ENCODE results near the gene POC1B.

- no peak for TF ChIP-seq CTCF (IDR thresholded peaks at IDR 0.05)
- TF ChIP-seq POLR2A (IDR thresholded peaks at IDR 0.05) = no peak
Measured at GRCh38 chr12:89454080-89454848, 71.6 kb downstream of the POC1B start.

Measured in Peyer's patch (tissue), 4 donors.